ENCODE measurements around the gene MT4. TPM values are rescaled to one million over a fixed set of nuclear protein-coding genes. Genes with fewer than 3 reads are reported as not detected.

The MT4 gene
- total RNA-seq, 1 donor from 2014 or later = not detected

DNA sequence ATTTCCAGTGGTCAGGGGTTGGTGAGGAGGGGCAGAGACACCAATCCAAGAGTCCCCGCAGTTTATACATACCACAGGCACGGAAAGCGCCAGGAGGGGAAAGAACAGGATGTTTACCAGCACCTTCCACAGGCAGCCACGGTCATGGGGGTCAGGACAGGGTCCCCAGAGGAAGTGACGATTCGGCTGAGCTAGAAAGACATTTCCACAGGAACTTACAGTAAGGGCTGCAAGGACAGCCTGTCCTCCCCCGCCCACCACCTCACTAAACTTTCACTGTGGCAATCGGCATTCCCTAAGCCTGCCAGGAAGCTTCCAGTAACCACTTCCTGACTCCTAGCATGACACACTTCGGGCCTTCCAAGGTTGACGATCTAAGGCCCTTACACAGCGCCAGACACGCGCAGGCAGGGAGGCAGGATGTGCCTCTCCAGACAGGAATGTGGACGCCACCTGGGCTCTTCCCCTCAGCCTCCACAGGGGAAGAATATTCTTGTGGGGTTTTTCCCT lies 42.3 kb downstream of the MT4 start:
- Mint-ChIP-seq H3K4me3 (no peak overlapping the region), H3K27ac (peak overlapping the region; percentile 18), H3K27me3 (peaks cover 2% of the 10 kb centered on the region), H3K9me3 (peaks cover 3% of the 10 kb centered on the region), H3K4me1 (peaks cover 36% of the 10 kb centered on the region), H3K36me3 (ENCODE audit: low read depth) (no peaks in the 10 kb centered on the region)
- ATAC-seq (ENCODE audit: low read depth) (no peak), DNase-seq (no peak)
- ChIA-PET CTCF (interaction anchor here (2.0 kb wide), 1 partner anchor 95 kb away, joined by 8 read pairs; no protein-coding TSS in a partner anchor), POLR2A (interaction anchor here (1.1 to 1.7 kb wide), 3 partner anchors 23 to 76 kb away, joined by 3 to 5 read pairs (median 5); partner anchors contain the start of genes MT1F and MT1X)
- TF ChIP-seq, protein P1, sequence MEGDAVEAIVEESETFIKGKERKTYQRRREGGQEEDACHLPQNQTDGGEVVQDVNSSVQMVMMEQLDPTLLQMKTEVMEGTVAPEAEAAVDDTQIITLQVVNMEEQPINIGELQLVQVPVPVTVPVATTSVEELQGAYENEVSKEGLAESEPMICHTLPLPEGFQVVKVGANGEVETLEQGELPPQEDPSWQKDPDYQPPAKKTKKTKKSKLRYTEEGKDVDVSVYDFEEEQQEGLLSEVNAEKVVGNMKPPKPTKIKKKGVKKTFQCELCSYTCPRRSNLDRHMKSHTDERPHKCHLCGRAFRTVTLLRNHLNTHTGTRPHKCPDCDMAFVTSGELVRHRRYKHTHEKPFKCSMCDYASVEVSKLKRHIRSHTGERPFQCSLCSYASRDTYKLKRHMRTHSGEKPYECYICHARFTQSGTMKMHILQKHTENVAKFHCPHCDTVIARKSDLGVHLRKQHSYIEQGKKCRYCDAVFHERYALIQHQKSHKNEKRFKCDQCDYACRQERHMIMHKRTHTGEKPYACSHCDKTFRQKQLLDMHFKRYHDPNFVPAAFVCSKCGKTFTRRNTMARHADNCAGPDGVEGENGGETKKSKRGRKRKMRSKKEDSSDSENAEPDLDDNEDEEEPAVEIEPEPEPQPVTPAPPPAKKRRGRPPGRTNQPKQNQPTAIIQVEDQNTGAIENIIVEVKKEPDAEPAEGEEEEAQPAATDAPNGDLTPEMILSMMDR (IDR thresholded peaks at IDR 0.05) = no peak
- intact Hi-C loops (cut with micrococcal nuclease) = loop anchor here (5.0 to 10.0 kb wide), 2 partner anchors 928 to 1520 kb away; partner anchors contain the start of genes CCDC102A and CFAP20

DNA sequence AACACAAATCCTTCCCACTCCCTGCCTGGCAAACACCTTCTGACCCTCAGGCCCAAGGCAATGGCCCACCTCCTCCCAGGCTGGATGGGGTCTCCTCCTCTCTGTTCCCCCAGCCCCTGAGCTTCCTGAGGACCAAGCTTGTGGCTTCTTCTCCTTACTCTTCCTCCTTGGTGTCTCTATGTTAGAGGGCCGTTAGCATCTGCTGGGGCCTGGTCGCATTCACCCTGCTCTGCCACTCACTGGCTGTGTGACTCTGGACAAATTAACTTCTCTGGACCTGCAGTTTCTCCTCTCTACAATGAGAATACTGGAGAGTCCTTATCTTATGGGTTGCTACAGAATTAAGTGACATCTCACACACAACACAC lies 42.8 kb downstream of the MT4 start:
- POLR2A ChIA-PET = interaction anchor here (1.3 to 1.7 kb wide), 3 partner anchors 50 to 75 kb away, joined by 3 to 11 read pairs (median 5); partner anchors contain the start of genes MT1F and MT1X
- Mint-ChIP-seq H3K9me3 (peaks cover 3% of the 10 kb centered on the region), H3K36me3 (ENCODE audit: low read depth) (no peaks in the 10 kb centered on the region), H3K4me3 (peak overlapping the region; percentile 69), H3K27ac (peak overlapping the region; percentile 72), H3K27me3 (no peaks in the 10 kb centered on the region), H3K4me1 (peaks cover 36% of the 10 kb centered on the region)
- no peak for DNase-seq
- CTCF ChIA-PET = interaction anchor here (2.0 kb wide), 1 partner anchor 94 kb away, joined by 8 read pairs; no protein-coding TSS in a partner anchor
- ATAC-seq (ENCODE audit: low read depth) = no peak
- TF ChIP-seq, protein P1 (IDR thresholded peaks at IDR 0.05) = no peak
- intact Hi-C loops (cut with micrococcal nuclease) = loop anchor here (1.0 to 10.0 kb wide), 10 partner anchors 18 to 1520 kb away; partner anchors contain the start of genes AMFR, BBS2, CCDC102A and CFAP20

DNA sequence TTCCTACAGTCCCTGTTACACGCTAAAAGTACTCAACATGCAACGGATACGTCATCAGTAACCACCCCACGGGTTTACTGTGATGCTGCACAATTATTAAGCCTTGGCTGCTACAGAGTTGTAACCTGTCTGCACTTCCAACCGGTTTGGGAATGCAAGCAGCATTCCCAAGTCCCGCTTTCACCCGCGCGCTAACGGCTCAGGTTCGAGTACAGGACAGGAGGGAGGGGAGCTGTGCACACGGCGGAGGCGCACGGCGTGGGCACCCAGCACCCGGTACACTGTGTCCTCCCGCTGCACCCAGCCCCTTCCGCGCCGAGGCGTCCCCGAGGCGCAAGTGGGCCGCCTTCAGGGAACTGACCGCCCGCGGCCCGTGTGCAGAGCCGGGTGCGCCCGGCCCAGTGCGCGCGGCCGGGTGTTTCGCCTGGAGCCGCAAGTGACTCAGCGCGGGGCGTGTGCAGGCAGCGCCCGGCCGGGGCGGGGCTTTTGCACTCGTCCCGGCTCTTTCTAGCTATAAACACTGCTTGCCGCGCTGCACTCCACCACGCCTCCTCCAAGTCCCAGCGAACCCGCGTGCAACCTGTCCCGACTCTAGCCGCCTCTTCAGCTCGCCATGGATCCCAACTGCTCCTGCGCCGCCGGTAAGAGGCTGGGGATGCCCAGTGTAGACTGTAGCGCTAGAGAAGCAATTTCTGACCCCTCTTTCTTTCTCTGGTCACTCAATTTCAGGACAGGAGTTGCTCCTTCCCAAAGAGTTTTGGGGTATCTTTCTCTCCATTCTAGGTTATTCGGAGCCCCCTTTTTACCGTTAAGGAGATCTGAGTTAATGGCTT lies 43.4 kb downstream of the MT4 start, which contains the start of gene MT2A:
MT2A (plus strand) TSS at position 542 of the 833 bp plus-strand sequence; CDS start at position 614, 72 bp downstream.
- Mint-ChIP-seq H3K27me3 (no peaks in the 10 kb centered on the region), H3K36me3 (ENCODE audit: low read depth) (no peaks in the 10 kb centered on the region), H3K27ac (peak within 1 kb of the TSS; percentile 87), H3K4me1 (peaks cover 36% of the 10 kb centered on the region), H3K9me3 (peaks cover 3% of the 10 kb centered on the region), H3K4me3 (peak within 1 kb of the TSS; percentile 93)
- peak; percentile 85 for ATAC-seq (ENCODE audit: low read depth)
- intact Hi-C loops (cut with micrococcal nuclease) = loop anchor here (1.0 to 10.0 kb wide), 10 partner anchors 17 to 1519 kb away; partner anchors contain the start of genes AMFR, BBS2, CCDC102A and CFAP20
- TF ChIP-seq, protein P1 (IDR thresholded peaks at IDR 0.05) = no peak
- ChIA-PET CTCF (interaction anchor here (1.0 to 2.0 kb wide), 4 partner anchors 22 to 94 kb away, joined by 3 to 8 read pairs (median 4); partner anchors contain the start of gene MT1F), POLR2A (interaction anchor here (0.7 to 1.7 kb wide), 6 partner anchors 17 to 488 kb away, joined by 3 to 11 read pairs (median 6); partner anchors contain the start of genes MT1E, MT1F and MT1X)
- DNase-seq = peak; percentile 82

DNA sequence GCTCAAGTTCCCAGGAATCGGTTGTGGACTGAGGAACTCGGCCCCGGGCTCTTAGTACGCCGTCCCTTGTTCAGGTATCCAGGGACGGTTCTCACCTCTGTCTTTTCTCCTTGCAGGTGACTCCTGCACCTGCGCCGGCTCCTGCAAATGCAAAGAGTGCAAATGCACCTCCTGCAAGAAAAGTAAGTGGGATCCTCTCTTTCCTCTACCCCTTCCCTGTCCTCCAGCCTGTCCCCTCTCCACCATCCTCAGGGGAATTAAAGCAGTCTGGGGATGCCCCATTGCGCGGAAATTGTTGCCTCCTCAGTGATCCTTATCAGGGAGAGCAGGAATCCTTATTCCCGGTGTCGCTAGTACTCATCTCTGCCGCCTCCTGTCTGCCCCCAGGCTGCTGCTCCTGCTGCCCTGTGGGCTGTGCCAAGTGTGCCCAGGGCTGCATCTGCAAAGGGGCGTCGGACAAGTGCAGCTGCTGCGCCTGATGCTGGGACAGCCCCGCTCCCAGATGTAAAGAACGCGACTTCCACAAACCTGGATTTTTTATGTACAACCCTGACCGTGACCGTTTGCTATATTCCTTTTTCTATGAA lies 44.1 kb downstream of the MT4 start:
- no peaks in the 10 kb centered on the region for H3K36me3 Mint-ChIP-seq (ENCODE audit: low read depth)
- peaks cover 36% of the 10 kb centered on the region for H3K4me1 Mint-ChIP-seq
- peak overlapping the region; percentile 87 for H3K27ac Mint-ChIP-seq
- ATAC-seq (ENCODE audit: low read depth) (no peak), DNase-seq (no peak)
- CTCF ChIA-PET = interaction anchor here (1.0 to 1.3 kb wide), 3 partner anchors 21 to 49 kb away, joined by 3 to 4 read pairs (median 4); partner anchors contain the start of gene MT1F
- H3K27me3 Mint-ChIP-seq = no peaks in the 10 kb centered on the region
- H3K4me3 Mint-ChIP-seq = peak overlapping the region; percentile 93
- TF ChIP-seq, protein P1 (IDR thresholded peaks at IDR 0.05) = no peak
- H3K9me3 Mint-ChIP-seq = peaks cover 3% of the 10 kb centered on the region
- POLR2A ChIA-PET = interaction anchor here (0.9 to 1.7 kb wide), 7 partner anchors 16 to 74 kb away, joined by 3 to 11 read pairs (median 6); partner anchors contain the start of genes MT1E, MT1F and MT1X
- intact Hi-C loops (cut with micrococcal nuclease) = loop anchor here (1.0 to 10.0 kb wide), 11 partner anchors 16 to 1518 kb away; partner anchors contain the start of genes AMFR, BBS2, CCDC102A and CFAP20

Data from activated B cell treated with CpG ODN at 0.5 μM for 24 hours (primary cell).